Kasumi-1 (cell line): ENCODE results near the gene EMP1.
"Not testable (repeated sequence)": the region's sequence is repeated elsewhere in the genome, so short reads cannot be mapped to it uniquely, and the experiment has no call there.

Experiments
- DNase-seq, 2 experiments: peaks; one replicate each; lab custom pipeline; 2025; lab: John Stamatoyannopoulos, UW

The EMP1 gene

DNA sequence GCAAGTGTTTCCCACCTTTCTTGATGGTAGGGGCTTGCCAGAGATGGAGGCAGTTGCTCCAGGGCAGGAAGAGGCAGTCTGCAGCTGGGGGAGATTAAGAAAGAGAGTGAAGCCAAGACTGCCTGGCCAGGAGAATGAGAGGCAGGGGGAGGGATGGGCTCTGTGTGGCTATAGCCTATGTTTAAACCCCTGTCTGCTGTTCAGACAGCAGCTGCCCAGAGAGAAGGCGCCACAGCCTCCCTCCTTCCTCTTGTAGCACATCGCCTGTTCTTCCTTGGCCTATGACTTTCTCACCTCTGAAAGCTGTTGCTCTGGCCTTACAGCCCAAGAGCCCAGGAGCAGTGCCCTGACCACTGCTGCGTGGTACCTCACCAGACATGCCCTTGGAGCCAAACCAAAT is 61.7 kb downstream of the EMP1 start:
- no peak for DNase-seq

- no peak for DNase-seq
These were observed 62.2 kb downstream of the EMP1 start for GRCh38 chr12:13258717-13259119.

DNA sequence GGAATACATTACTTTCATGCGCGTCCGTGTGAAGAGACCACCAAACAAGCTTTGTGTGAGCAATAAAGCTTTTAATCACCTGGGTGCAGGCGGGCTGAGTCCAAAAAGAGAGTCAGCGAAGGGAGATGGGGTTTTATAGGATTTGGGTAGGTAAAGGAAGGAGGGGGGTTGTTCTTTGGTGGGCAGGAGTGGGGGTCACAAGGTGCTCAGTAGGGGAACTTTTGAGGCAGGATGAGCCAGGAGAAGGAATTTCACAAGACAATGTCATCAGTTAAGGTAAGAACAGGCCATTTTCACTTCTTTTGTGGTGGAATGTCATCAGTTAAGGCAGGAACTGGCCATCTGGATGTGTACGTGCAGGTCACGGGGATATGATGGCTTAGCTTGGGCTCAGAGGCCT is 63.1 kb downstream of the EMP1 start:
- not testable (repeated sequence) for DNase-seq

DNA sequence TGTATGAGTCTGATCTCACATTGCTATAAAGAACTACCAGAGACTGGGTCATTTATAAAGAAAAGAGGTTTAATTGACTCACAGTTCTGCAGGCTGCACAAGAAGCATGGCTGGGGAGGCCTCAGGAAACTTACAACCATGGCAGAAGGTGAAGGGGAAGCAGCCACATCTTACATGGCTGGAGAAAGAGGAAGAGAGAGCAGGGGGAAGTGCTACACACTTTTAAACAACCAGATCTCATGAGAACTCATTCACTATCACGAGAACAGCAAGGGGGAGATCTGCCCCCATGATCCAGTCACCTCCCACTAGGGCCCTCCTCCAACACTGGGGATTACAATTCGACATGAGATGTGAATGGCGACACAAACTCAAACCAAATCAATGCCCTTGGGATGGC is 71.3 kb downstream of the EMP1 start:
- DNase-seq: not testable (repeated sequence)

- no peak for DNase-seq
These were observed 72.1 kb downstream of the EMP1 start for GRCh38 chr12:13268581-13268980.
